HG03521 (cell line): ENCODE data around the gene MARCKSL1.
"Not testable (repeated sequence)": the region's sequence is repeated elsewhere in the genome, so short reads cannot be mapped to it uniquely, and the experiment has no call there.

Experiments used
- ATAC-seq: cut with Tn5 transposase; IDR thresholded peaks from one replicate; pipeline ENCODE4 v1.9.1; 2021; ENCODE audit warnings: mild to moderate bottlenecking, moderate library complexity; ENCODE audit not compliant: unreplicated experiment

The MARCKSL1 gene

DNA sequence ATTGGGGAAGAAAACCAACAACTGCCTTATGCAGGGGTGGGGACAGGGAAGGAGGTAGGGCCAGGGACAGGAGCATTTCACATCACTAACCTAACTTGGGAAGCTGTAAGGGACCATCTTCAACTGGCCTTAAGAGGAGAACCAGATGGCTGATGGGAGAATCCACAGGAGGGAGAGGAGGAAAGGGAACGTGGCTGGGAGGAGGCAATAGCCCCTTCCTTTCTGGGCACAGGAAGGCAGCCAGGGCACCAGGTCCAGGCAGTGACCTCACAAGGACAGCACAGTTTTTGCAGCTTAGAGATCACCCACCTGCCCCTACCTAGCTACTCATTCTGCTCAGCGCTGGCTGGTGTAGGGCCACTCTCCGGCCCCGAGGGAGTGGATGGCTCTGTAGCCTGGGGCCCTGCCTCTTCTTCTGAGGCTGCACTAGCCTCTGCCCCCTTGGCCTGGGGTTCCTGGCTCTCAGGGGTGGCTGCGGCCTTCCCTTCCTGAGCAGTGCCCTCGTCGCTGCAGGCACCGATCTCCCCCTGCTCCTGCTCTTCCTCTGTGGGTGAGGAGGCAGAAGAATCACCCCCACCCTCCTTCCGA, 1.7 kb downstream of the MARCKSL1 start:
- no peak for ATAC-seq

DNA sequence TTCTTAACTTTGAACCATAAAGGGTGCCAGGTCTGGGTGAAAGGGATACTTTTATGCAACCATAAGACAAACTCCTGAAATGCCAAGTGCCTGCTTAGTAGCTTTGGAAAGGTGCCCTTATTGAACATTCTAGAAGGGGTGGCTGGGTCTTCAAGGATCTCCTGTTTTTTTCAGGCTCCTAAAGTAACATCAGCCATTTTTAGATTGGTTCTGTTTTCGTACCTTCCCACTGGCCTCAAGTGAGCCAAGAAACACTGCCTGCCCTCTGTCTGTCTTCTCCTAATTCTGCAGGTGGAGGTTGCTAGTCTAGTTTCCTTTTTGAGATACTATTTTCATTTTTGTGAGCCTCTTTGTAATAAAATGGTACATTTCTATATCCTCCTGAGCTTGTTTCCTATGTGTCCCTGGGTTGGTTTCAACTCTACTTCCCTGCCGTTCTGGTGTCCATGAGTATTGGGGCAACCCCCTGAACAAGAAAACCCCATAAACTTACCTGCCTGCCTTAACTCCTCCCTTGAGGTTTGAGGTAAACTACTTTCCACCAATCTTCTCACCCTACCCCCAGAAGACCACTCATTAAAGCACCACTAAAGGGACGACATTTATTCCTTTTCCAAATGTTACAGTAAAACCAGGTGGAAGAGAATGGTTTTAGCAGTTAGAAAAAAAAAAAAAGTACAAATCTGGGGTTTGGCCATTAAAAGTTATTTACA, 2.6 kb downstream of the MARCKSL1 start:
- ATAC-seq: no peak

DNA sequence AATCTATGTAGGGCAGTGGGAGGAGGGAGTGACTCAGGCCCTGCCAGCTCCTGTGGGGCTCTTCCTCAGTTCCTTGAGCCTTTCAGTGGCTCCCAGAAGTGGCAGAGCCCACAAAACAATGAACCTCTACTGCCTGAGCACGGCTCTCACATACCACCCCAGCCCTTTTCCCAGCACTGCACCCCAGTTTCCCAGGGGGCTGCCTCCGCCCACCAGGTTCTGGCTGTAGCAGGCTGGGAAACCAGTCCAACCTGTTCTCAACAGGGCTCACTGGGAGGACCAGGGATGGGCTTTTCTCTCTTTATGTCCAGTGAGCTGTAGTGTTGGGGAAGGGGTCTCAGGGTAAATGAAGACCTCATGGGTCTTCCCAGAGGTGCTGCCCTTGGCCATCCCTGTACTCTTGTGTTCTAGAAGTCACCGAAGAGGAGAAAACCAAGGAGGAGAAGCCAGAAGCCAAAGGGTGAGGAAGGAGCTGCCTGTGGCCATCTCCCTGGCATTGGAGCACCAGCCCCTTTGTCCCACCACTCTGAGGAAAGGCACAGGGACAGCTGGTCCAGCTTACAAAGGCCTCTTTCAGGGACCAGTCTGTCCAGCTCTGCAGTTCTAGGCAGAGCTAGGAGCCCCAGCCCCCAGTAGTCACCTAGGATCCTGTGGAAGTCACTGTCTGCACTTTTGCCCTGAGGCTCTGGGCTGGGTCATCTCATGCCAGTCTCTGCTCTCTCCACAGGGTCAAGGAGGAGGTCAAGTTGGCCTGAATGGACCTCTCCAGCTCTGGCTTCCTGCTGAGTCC, 3.5 kb downstream of the MARCKSL1 start:
- no peak for ATAC-seq

DNA sequence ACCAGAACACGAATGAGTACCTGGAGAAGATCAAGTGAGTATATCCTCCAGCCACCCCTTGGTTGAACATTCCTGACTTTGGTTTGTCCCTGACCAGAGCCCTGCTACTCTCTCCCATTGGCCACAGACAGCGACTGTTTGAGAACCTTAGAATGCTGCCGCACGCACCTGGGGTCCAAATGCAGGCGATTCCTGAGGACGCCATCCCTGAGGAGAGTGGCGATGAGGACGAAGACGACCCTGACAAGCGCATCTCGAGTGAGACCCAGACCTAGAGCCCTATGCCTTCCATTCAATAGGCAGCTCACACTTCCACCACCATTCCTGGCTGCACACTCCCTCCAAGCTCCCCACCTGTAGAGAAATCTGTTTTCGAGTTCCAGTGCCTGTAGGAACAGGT, 4.5 kb downstream of the MARCKSL1 start:
- ATAC-seq: no peak

DNA sequence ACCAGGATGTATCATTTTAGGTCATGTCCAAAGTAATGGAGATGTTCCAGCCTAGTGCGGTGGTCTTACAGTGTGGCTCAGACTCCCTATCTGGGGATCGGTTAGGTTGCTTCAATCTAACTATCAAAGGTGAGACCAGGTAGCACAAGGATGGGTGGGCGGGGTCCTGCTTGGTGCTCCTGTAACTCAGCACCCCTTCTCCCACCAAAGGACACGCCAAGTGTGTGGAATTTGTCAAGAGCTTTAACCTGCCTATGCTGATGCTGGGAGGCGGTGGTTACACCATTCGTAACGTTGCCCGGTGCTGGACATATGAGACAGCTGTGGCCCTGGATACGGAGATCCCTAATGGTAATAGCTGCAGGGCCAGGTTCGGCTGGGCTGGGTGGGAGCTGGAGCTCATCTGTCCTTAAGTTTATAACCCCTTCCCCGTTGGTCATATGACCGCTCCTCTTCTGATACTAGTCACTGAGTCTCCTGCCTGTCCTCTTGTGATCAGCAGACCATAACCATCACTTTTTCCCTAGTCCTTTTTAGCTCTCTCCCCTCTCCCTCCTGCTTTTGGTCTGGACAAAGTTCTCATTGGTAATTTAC, 5.4 kb downstream of the MARCKSL1 start:
- no peak for ATAC-seq

DNA sequence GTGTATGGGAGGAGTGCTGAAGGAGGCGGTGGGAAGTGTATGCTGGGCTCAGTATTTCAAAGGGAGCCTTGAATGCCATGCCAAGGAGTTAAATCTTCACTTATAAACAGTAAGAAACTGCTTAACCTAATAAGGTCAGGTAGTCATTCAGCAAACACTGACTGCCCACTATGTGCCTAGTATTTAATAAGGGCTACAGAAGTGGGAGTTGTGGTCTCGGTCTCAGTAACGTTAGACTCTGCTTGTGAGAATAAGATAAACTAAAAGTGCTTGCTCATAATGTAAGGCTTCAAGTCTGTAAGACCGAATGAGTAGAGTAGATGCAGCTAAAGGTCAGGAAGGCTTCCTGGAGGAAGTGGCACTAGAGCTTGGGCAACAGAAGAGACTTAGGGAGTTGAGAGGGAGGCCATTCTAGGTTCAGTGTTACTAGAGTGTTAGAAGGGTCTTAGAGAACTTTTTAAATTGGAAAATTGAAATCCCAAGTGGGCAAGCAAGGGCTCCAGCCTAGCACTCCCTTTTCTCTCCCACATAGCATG, 6.0 kb downstream of the MARCKSL1 start:
- no peak for ATAC-seq

DNA sequence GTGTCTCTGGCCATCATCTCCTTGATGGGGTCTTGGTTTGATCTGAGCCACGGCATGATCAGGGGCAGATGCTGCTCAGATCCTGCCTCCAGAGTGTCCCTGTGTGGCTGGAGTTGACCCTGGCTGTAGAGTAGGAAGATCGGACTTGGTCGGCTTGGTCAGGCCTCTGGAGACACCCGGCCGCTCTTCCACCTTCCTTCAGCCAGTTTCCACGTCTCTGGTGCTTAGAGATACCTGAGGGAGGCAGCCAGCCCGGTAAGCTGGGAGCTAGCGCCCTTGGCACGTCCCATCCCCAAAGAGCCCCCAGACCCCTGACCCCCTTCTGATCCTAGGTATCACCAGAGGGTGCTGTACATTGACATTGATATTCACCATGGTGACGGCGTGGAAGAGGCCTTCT, 8.8 kb downstream of the MARCKSL1 start:
- no peak for ATAC-seq

DNA sequence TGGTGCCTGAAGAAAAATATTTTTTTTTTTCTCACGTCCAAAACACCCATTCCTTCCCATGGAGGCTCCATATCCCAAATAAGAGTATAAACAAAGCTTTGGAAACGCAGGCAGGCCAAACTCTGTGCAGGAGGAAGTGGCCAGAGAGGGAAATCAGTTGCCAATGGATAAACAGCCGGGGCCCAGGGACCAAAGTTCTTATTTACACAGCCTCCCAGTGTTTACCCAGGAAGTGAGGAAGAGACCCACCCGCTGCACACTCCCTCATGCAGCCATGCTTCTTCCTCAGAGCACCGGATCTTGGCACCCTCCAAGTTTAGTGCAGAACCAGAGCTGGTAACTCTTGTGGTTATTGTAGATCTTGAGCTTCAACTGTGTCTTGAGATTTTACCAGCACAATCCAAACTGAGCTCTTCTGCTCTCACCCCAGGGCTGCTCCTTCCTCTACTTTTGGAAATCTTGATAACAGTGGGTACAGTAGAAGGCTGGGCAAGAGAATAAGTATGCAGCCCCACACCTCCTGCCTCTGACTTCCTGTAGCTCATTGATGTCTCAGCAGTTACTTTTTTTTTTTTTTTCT, 14.2 kb downstream of the MARCKSL1 start:
- no peak for ATAC-seq

DNA sequence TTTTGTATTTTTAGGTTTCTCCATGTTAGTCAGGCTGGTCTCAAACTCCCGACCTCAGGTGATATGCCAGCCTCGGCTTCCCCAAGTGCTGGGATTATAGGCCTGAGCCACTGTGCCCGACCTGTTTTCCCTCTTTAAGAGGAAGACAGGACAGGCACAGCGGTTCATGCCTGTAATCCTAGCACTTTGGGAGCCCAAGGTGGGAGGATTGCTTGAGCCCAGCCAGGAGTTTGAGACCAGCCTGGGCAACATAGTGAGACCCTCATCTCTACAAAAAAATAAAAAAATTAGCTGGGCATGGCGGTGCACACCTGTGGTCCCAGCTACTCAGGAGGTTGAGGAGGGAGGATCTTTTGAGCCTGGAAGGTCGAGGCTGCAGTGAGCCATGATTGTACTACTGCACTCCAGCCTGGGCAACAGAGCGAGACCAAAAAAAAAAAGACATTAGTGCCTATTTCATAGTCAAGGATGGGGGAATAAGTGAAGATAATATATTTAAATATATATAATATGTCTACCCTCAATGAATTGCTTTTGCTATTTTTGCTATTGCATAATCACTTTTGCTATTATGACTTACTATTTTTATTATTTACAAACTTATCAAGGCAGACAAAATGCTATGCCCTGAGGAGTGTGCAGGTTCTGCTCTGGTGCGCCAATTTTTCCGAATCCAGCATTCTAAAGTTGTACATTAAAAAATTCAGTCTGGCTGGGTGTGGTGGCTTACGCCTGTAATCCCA, 17.7 kb downstream of the MARCKSL1 start:
- ATAC-seq: no peak

DNA sequence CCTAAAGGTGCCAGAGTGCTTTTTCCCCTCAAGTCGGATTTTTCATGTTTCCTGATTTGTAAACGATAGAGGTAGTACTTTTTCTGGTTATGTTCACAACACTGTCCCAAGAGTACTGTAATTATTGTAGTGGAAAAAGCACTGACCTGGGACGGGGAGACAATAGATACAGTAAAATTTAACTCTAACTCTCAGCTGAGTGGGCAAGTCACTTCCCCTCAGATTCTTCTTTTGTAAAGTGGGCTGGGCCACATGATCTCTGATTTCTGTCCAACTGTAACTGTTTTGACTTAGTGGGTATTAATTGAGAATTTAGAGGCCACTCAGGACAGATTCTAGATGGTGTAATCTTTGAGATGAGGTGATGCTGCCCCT, 19.1 kb downstream of the MARCKSL1 start:
- no peak for ATAC-seq

DNA sequence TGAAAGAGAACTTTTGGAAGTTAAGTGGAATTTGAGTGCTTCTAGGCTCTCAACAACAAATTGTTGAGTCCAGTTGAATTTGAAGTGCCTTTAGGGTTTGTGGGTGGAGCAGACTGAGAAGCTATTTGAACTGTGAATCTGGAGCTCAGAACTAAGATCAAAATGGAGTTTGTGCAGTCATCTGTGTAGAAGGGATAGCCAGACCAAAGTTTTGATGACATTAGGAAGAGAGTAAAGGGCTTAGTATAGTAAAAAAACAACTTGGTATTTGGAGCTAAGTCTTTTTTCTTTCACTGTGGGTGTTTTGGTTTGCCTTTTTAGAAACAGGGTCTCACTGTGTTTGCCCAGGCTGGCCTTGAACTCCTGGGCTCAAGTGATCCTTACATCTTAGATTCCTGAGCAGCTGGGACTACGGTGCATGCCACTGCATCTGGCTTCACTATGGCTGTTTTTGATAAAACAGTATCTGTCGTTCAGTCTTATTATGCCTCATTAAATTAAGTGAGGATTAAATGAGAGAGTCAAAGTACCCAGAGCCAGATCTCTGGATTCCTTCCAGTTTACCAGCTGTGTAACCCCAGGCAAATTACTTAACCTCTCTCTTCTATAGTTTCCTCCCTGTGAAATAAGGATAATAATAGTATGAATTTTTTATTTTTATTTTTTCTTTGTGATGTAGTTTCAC, 24.2 kb downstream of the MARCKSL1 start:
- no peak for ATAC-seq

DNA sequence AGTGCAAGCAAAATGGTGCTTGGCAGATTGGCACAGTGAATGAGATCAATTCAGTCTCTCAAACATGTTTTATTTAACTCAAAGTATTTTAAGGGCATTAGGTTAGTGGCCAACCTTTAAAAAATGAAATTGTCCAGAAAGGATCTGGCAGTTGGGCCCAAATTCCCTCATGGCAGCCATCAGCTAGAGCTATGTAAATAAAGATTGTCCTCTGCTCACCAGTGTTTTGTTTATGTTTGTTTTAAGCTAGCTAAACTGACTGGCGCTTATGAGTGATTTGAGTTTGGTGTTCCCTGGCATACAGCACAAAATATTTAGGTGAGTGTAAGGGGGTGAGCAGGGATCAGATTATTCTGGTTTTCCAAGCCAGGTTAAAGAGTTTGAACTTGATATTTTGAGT, 26.1 kb downstream of the MARCKSL1 start:
- ATAC-seq: no peak

DNA sequence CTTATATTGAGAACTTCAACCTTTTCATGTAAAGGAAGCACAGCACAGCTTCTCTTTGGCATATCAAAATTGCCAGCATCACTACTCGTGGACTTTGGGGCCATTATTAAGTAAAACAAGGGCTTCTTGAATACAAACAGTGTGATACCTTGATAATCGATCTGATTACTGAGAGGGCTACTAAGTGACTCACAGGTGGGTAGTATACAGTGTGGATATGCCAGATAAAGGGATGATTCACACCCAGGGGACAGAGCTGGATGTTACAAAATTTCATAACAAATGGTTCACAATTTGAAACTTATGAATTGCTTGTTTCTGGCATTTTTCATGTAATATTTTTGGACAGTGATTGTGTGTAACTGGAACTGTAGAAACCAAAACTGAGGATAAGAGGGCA, 28.7 kb downstream of the MARCKSL1 start:
- ATAC-seq: no peak

DNA sequence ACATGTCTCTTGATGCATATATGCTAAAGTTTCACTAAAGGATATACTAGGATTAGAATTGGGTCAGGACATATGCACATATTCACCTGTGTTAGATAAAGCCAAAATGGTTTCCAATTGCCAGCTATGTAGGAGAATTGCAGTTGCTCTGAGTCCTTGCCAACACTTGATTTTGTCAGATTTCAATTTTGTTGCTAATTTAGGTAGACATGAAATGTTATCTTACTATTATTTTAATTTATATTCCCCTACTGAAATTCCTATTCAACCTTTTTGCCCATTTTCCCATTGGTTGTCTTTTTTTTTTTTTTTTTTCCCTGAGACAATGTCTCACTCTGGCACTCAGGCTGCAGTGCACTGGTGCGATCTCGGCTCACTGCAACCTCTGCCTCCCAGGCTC, 30.7 kb downstream of the MARCKSL1 start:
- ATAC-seq: no peak

DNA sequence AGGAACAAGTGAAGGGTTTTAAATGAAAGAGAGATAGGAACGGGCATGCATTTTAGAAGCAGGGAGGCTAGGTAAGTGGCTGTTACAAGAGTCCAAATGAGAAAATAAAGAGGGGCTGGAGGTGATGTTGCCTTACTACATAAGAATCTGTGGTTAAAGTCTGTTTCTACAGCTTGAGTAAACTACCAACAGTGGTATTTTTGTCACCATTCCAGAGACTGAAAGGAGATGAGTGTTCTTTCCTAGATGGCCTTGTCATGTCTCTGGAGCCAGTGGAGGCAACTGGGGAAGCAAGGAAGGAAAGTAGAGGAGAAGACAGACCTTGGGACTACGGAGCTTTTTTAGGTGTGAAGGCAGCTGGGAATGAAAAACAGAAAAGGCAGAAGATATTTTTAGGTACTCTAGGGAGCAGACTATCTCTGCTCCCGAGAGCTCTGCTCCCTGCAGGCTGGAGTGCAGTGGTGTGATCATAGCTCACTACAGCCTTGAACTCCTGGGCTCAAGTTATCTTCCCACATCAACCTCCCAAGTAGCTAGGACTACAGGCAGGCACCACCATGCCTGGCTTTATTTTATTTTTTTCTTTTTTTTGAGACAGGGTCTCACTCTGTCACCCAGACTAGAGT, 31.9 kb downstream of the MARCKSL1 start:
- no peak for ATAC-seq

DNA sequence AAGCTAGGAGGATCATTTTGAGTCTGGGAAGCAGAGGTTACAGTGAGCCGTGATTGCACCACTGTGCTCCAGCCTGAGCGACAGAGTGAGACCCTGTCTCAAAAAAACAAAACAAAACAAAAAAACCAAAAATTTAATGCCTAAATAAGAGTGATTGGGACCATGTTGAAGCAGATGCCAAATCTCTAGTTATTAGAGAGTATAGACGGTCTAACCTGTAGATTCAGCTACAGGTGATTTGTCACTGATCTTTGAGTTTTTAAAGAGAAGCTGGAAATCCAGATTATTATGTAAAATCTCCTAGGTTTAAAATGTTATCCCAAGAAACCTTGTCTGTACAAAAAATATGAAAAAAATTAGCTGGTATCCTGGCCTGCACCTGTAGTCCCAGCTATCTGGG, 32.7 kb downstream of the MARCKSL1 start:
- ATAC-seq: no peak

DNA sequence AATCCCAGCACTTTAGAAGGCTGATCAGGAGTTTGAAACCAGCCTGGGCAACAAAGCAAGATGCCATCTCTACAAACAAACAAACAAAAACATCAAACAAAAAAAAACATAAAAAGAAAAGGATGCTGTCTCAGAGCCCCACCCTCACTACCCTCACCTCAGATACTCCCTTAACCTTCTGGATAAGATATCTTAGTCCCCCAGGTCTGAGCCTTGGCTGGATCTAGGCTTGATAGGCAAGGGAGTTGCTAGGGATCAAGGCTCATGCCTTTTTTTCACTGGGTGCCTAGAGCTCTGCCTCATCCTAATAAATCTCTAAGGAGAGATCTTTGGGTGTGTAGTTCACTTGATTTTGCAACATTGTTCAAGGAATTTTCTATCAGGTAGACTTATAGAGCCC, 36.7 kb downstream of the MARCKSL1 start:
- ATAC-seq: no peak

DNA sequence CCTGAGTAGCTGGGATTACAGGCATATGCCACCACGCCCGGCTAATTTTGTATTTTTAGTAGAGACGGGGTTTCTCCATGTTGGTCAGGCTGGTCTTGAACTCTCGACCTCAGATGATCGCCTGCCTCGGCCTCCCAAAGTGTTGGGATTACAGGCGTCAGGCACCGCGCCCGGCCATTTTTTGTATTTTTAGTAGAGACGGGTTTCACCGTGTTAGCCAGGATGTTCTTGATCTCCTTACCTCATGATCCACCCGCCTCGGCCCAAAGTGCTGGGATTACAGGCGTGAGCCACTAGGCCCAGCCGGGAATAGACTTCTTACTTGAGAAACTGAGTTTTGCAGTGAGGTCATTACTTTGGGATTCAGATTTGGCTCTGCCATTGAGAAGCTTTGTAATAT, 37.8 kb downstream of the MARCKSL1 start:
- ATAC-seq: not testable (repeated sequence)

DNA sequence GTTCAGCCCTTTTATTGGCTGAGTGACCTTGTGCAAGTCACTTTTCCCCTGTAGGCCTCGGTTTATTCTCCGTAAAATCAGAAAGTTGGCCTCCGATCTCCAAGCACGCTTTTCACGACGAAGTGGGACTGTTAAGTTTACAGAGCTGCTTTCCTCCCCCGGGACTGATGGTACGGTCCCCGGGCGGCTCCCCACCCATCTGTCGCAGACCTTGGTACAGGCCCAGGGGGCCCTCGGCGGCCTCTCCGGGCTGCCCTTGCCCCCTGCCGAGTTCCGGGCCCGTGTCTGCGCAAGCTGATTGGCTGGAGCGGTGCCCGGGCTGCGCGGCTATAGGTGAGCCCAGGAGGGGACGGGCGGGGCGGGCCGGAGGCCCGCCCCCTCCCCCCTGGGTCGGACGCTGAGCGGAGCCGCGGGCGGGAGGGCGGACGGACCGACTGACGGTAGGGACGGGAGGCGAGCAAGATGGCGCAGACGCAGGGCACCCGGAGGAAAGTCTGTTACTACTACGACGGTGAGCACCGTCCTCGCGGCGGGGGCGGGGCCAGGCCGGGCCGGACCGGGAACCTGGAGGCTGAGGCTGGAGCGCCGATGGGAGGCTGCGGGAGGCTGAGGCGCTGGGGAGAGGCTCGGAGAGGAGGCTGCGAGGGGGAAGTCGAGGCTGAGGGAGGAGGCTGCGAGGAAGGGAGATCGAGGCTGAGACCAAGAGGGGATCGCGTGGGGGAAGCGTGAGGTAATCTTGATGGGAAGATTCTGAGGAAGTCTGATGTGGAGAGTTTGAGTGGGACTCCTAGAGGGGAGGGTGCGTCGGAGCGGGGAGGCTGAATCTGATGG, 44.1 kb downstream of the MARCKSL1 start, which contains the start of gene HDAC1:
Gene HDAC1 (plus strand): TSS at position 376 of the 831 bp plus-strand sequence. CDS start 87 bp downstream, at position 463.
- peak; percentile 99 for ATAC-seq
